ENCODE results near the gene NR1H4.
"Not testable (repeated sequence)": the region's sequence is repeated elsewhere in the genome, so short reads cannot be mapped to it uniquely, and the experiment has no call there.

Gene NR1H4

GRCh38 chr12:100573292-100574186 is 99.9 kb downstream of the NR1H4 start, which contains the start of gene GAS2L3:
Gene GAS2L3 (plus strand): TSS chr12:100573684. CDS start chr12:100594905, 21,221 bp downstream.
- no peak for DNase-seq

- DNase-seq, result no peak
These were observed 100.8 kb downstream of the NR1H4 start for GRCh38 chr12:100574187-100575074.

- no peak for DNase-seq
These were observed 102.8 kb downstream of the NR1H4 start for GRCh38 chr12:100576331-100577036.

GRCh38 chr12:100578923-100579322 is 105.3 kb downstream of the NR1H4 start:
- no peak for DNase-seq

GRCh38 chr12:100579844-100580243 is 106.2 kb downstream of the NR1H4 start:
- no peak for DNase-seq

- DNase-seq, result no peak
These were observed 110.6 kb downstream of the NR1H4 start for GRCh38 chr12:100584256-100584655.

- no peak for DNase-seq
These were observed 118.3 kb downstream of the NR1H4 start for GRCh38 chr12:100591979-100592378.

- no peak for DNase-seq
These were observed 119.8 kb downstream of the NR1H4 start for GRCh38 chr12:100593490-100593889.

- no peak for DNase-seq
These were observed 128.0 kb downstream of the NR1H4 start for GRCh38 chr12:100601626-100602025.

- DNase-seq, result not testable (repeated sequence)
These were observed 129.3 kb downstream of the NR1H4 start for GRCh38 chr12:100602997-100603396.

GRCh38 chr12:100608776-100609175 is 135.1 kb downstream of the NR1H4 start:
- no peak for DNase-seq

- no peak for DNase-seq
These were observed 137.2 kb downstream of the NR1H4 start for GRCh38 chr12:100610666-100611430.

- no peak for DNase-seq
These were observed 138.9 kb downstream of the NR1H4 start for GRCh38 chr12:100612606-100613005.
